ENCODE measurements around the gene SRSF5.

GRCh38 chr14:69804902-69805301, 38.0 kb downstream of the SRSF5 start:
- TF ChIP-seq POLR2AphosphoS5 (IDR thresholded peaks at IDR 0.05; ENCODE audit: low read depth, low read length): no peak
- no peak for TF ChIP-seq CTCF (IDR thresholded peaks at IDR 0.05; ENCODE audit: control extremely low read depth in 1 of 3, insufficient read depth in 1 of 3, low read depth in 1 of 3, low read length in 3 of 3)
- no peak for TF ChIP-seq POLR2A (IDR thresholded peaks at IDR 0.05; ENCODE audit: control extremely low read depth in 1 of 2, low read depth in 2 of 2, low read length in 2 of 2)
- no peak for TF ChIP-seq TAF1 (IDR thresholded peaks at IDR 0.05; ENCODE audit: low read depth, low read length)
- TF ChIP-seq CHD2 (IDR thresholded peaks at IDR 0.05; ENCODE audit: low read length): no peak
- TF ChIP-seq EP300 (IDR thresholded peaks at IDR 0.05; ENCODE audit: borderline replicate concordance in 1 of 2, low read depth in 2 of 2, low read length in 2 of 2): no peak
- no peak for TF ChIP-seq HDAC2 (IDR thresholded peaks at IDR 0.05; ENCODE audit: borderline replicate concordance in 1 of 2, low read depth in 2 of 2, low read length in 2 of 2)
- no peak for TF ChIP-seq RFX5 (IDR thresholded peaks at IDR 0.05; ENCODE audit: borderline replicate concordance, low read depth, low read length)
- no peak for TF ChIP-seq JUND (IDR thresholded peaks at IDR 0.05; ENCODE audit: low read length)
- TF ChIP-seq SP1 (IDR thresholded peaks at IDR 0.05; ENCODE audit: low read depth, low read length): no peak
- no peak for TF ChIP-seq SAP30 (IDR thresholded peaks at IDR 0.05; ENCODE audit: insufficient read depth, insufficient replicate concordance, low read length)

All from H1 (cell line).